Hepatocyte (in vitro differentiated cells): ENCODE measurements around the gene DISP2. TPM values are rescaled to one million over a fixed set of nuclear protein-coding genes. Genes with fewer than 3 reads are reported as not detected.

Experiments
- DNase-seq: peaks from one replicate; pipeline ENCODE4 v3.0.0-alpha.2; 2016; ENCODE audit warnings: low spot score
- H2AFZ ChIP-seq: fragments of 200-600 bp; sonication (generic); 2 replicates; pipeline ENCODE4 v1.6.0; 2016; ENCODE audit warnings: antibody characterized with exemption, mild to moderate bottlenecking
- H3K27ac ChIP-seq: fragments of 200-600 bp; sonication (generic); 2 replicates; pipeline ENCODE4 v1.5.1; 2016; ENCODE audit warnings: mild to moderate bottlenecking
- H3K27me3 ChIP-seq: fragments of 200-600 bp; sonication (generic); 2 replicates; pipeline ENCODE4 v1.6.1; 2016
- H3K36me3 ChIP-seq: fragments of 200-600 bp; sonication (generic); replicated peaks from 2 replicates; pipeline ENCODE4 v1.5.1; 2016; ENCODE audit warnings: low read depth; ENCODE audit not compliant: insufficient read depth
- H3K4me1 ChIP-seq: fragments of 200-600 bp; sonication (generic); 2 replicates; pipeline ENCODE4 v1.5.1; 2016; ENCODE audit warnings: mild to moderate bottlenecking, moderate library complexity; ENCODE audit not compliant: insufficient read depth
- H3K4me2 ChIP-seq: fragments of 200-600 bp; sonication (generic); 2 replicates; pipeline ENCODE4 v1.6.0; 2016
- H3K4me3 ChIP-seq: fragments of 200-600 bp; sonication (generic); 2 replicates; pipeline ENCODE4 v1.5.1; 2016; ENCODE audit warnings: mild to moderate bottlenecking
- H3K79me2 ChIP-seq: fragments of 200-600 bp; sonication (generic); 2 replicates; pipeline ENCODE4 v1.6.0; 2017; ENCODE audit warnings: mild to moderate bottlenecking
- H3K9me2 ChIP-seq: fragments of 200-600 bp; sonication (generic); replicated peaks from 2 replicates; pipeline ENCODE4 v1.6.0; 2017; ENCODE audit warnings: mild to moderate bottlenecking; ENCODE audit not compliant: insufficient read depth
- H3K9me3 ChIP-seq: fragments of 200-600 bp; sonication (generic); 2 replicates; pipeline ENCODE4 v1.5.1; 2016; ENCODE audit warnings: low read depth, mild to moderate bottlenecking
- H4K20me1 ChIP-seq: fragments of 200-600 bp; sonication (generic); 2 replicates; pipeline ENCODE4 v1.6.0; 2016; ENCODE audit warnings: mild to moderate bottlenecking; ENCODE audit not compliant: insufficient read depth, poor library complexity, severe bottlenecking
- CTCF ChIP-seq: fragments of 200-600 bp; sonication (generic); IDR thresholded peaks from 2 replicates; pipeline ENCODE4 v1.5.1; 2016; ENCODE audit warnings: antibody characterized with exemption, mild to moderate bottlenecking; ENCODE audit not compliant: poor library complexity
- EZH2 ChIP-seq: fragments of 200-600 bp; sonication (generic); IDR thresholded peaks from 2 replicates; pipeline ENCODE4 v1.6.1; 2016; ENCODE audit warnings: antibody characterized with exemption, mild to moderate bottlenecking, borderline replicate concordance
- EZH2phosphoT487 ChIP-seq: fragments of 200-600 bp; sonication (generic); IDR thresholded peaks from one replicate; pipeline ENCODE4 v1.6.1; 2018; ENCODE audit warnings: antibody characterized with exemption, mild to moderate bottlenecking, low read depth, moderate library complexity; ENCODE audit not compliant: unreplicated experiment, severe bottlenecking
- WGBS: methylation state at CpG from one replicate; pipeline ENCODE4 v1.1.6; 2016; ENCODE audit warnings: low lambda C conversion rate; ENCODE audit errors: missing lambda C conversion rate; 5-methylcytosine and 5-hydroxymethylcytosine counted together
- polyA plus RNA-seq: library from polyadenylated mRNA; unstranded; fragments of >200 nt; fragmentation: Nextera tagmentation; extraction: Ambion mirVana; gene quantifications from 2 replicates; pipeline ENCODE4 v1.2.1, GENCODE V29; 2016
- total RNA-seq: library from RNA; depleted of rRNA; stranded (reverse); fragments of >200 nt; gene quantifications from 2 replicates; pipeline ENCODE4 v1.2.3, GENCODE V29; 2014

Gene DISP2
- total and polyA plus RNA-seq, 2 experiments from 2014 or later: 0.93 to 1.0 TPM

GRCh38 chr15:40389824-40390595 lies 32.0 kb downstream of the DISP2 start:
- Histone ChIP-seq H3K4me1 (no peaks in the 10 kb centered on the region), H3K4me3 (no peak overlapping the region), H3K36me3 (no peaks in the 10 kb centered on the region), H2AFZ (no peak overlapping the region), H4K20me1 (no peaks in the 10 kb centered on the region), H3K4me2 (no peak overlapping the region), H3K9me3 (no peaks in the 10 kb centered on the region), H3K9me2 (no peaks in the 10 kb centered on the region), H3K79me2 (peaks cover 9% of the 10 kb centered on the region), H3K27ac (no peak overlapping the region), H3K27me3 (no peaks in the 10 kb centered on the region)
- WGBS: 92% methylated on average over 2 of the region's 2 CpGs
- no peak for DNase-seq
- TF ChIP-seq EZH2phosphoT487 (no peak), CTCF (no peak), EZH2 (no peak)

GRCh38 chr15:40392986-40393948 lies 35.2 kb downstream of the DISP2 start:
- H3K4me3 ChIP-seq: no peak overlapping the region
- no peaks in the 10 kb centered on the region for H3K9me3 ChIP-seq
- no peaks in the 10 kb centered on the region for H4K20me1 ChIP-seq
- H3K4me2 ChIP-seq: no peak overlapping the region
- H3K4me1 ChIP-seq: no peaks in the 10 kb centered on the region
- no peak overlapping the region for H2AFZ ChIP-seq
- over 99% methylated on average over 4 of the region's 4 CpGs for WGBS
- no peaks in the 10 kb centered on the region for H3K79me2 ChIP-seq
- DNase-seq: no peak
- no peak overlapping the region for H3K27ac ChIP-seq
- no peak for TF ChIP-seq EZH2
- TF ChIP-seq CTCF: no peak
- no peak for TF ChIP-seq EZH2phosphoT487
- no peaks in the 10 kb centered on the region for H3K9me2 ChIP-seq
- H3K36me3 ChIP-seq: no peaks in the 10 kb centered on the region
- H3K27me3 ChIP-seq: no peaks in the 10 kb centered on the region

GRCh38 chr15:40397688-40398412 lies 39.8 kb downstream of the DISP2 start:
- no peak overlapping the region for H2AFZ ChIP-seq
- no peak overlapping the region for H3K4me3 ChIP-seq
- no peaks in the 10 kb centered on the region for H3K9me3 ChIP-seq
- no peak overlapping the region for H3K4me2 ChIP-seq
- H3K79me2 ChIP-seq: no peaks in the 10 kb centered on the region
- H3K36me3 ChIP-seq: no peaks in the 10 kb centered on the region
- no peak for DNase-seq
- TF ChIP-seq CTCF (no peak), EZH2phosphoT487 (no peak)
- no peaks in the 10 kb centered on the region for H3K4me1 ChIP-seq
- H3K27me3 ChIP-seq: no peaks in the 10 kb centered on the region
- no peaks in the 10 kb centered on the region for H4K20me1 ChIP-seq
- WGBS: 93% methylated on average over 8 of the region's 8 CpGs
- no peaks in the 10 kb centered on the region for H3K9me2 ChIP-seq
- H3K27ac ChIP-seq: no peak overlapping the region
